ENCODE data around the gene MOV10L1. TPM values are rescaled to one million over a fixed set of nuclear protein-coding genes. Genes with fewer than 3 reads are reported as not detected.

Gene MOV10L1
- total and polyA plus RNA-seq, 2 donors (not counting 3 experiments of a cell fraction or from before 2014, with no cell fraction given): 27.6 to 37.6 TPM

DNA sequence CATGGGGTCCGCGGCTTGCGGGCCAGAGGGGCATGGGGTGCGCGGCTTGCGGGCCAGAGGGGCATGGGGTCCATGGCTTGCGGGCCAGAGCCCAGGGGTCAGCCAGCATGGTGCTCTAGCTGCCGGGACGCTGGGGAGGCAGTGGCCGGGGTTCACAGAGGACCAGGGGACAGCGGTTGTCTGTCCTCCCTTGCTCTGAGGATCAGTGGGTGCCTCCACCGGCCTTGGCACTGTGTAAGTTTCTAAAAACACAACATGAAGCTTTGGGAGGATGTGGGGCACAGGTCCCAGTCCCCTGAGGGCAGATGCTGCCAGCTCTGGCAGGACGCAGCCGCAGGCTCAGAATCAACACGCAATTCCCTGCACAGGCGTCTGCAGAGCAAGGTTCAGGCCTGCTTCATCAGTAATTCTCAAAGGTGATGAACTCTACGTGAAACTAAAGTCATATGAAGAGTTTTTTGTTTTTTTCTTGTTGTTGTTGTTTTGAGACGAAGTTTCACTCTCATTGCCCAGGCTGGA, 7.5 kb upstream of the MOV10L1 start:
- no peak overlapping the region for H3K27ac ChIP-seq (ENCODE audit: insufficient read depth, low read depth, low read length)
- DNase-seq (ENCODE audit: low read depth, low spot score) (no peak), FAIRE-seq (no peak)
- no peaks in the 10 kb centered on the region for H3K9me3 ChIP-seq (replicated peaks; ENCODE audit: control insufficient read depth, insufficient read depth, low read length)
- intact Hi-C loops (cut with micrococcal nuclease) (no loop called here), dilution Hi-C loops (cut with MboI; ENCODE audit: extremely low pct_ligation_motif_present, low sequenced_read_pairs) (no loop called here)
- H3K27me3 ChIP-seq (ENCODE audit: control insufficient read depth in 2 of 2, insufficient read depth in 2 of 2, low read length in 2 of 2): peaks cover 0 to 6% of the 10 kb centered on the region in 2 experiments
- no peaks in the 10 kb centered on the region for H3K4me1 ChIP-seq (ENCODE audit: control insufficient read depth, extremely low read depth, insufficient read depth, low read length)
- no peaks in the 10 kb centered on the region for H3K79me2 ChIP-seq (ENCODE audit: control insufficient read depth, insufficient read depth, low read length)
- BruUV-seq (replicated peaks): no TSS peak
- ChIA-PET CTCF (interaction anchor here (1.6 kb wide), 1 partner anchor 11 kb away, joined by 4 read pairs; no protein-coding TSS in a partner anchor), POLR2A (no interaction called here)
- no peaks in the 10 kb centered on the region for H3K36me3 ChIP-seq (ENCODE audit: control insufficient read depth in 2 of 2, extremely low read depth in 1 of 2, insufficient read depth in 2 of 2, low read length in 2 of 2)
- TF ChIP-seq FOS (IDR thresholded peaks at IDR 0.05; ENCODE audit: borderline replicate concordance, insufficient read depth, low read length) (no peak), GATA2 (IDR thresholded peaks at IDR 0.05; ENCODE audit: insufficient read depth, insufficient read length, low read depth, low read length) (no peak), POLR2AphosphoS5 (IDR thresholded peaks at IDR 0.05; ENCODE audit: insufficient read depth, low read depth, low read length) (no peak), MYC (IDR thresholded peaks at IDR 0.05; ENCODE audit: low read depth, low read length) (no peak), EZH2 (IDR thresholded peaks at IDR 0.05; ENCODE audit: borderline replicate concordance, low read depth, low read length, severe bottlenecking) (no peak), JUN (IDR thresholded peaks at IDR 0.05; ENCODE audit: borderline replicate concordance, insufficient read depth, insufficient read length, low read depth) (no peak), POLR2A (IDR thresholded peaks at IDR 0.05; ENCODE audit: low read depth, low read length) (no peak)
- TF ChIP-seq, protein P1, sequence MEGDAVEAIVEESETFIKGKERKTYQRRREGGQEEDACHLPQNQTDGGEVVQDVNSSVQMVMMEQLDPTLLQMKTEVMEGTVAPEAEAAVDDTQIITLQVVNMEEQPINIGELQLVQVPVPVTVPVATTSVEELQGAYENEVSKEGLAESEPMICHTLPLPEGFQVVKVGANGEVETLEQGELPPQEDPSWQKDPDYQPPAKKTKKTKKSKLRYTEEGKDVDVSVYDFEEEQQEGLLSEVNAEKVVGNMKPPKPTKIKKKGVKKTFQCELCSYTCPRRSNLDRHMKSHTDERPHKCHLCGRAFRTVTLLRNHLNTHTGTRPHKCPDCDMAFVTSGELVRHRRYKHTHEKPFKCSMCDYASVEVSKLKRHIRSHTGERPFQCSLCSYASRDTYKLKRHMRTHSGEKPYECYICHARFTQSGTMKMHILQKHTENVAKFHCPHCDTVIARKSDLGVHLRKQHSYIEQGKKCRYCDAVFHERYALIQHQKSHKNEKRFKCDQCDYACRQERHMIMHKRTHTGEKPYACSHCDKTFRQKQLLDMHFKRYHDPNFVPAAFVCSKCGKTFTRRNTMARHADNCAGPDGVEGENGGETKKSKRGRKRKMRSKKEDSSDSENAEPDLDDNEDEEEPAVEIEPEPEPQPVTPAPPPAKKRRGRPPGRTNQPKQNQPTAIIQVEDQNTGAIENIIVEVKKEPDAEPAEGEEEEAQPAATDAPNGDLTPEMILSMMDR (IDR thresholded peaks at IDR 0.05; ENCODE audit: extremely low read depth in 1 of 2, insufficient read depth in 1 of 2, low read depth in 1 of 2, low read length in 2 of 2): no peak
- TF ChIP-seq, protein P2, sequence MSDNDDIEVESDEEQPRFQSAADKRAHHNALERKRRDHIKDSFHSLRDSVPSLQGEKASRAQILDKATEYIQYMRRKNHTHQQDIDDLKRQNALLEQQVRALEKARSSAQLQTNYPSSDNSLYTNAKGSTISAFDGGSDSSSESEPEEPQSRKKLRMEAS (IDR thresholded peaks at IDR 0.05; ENCODE audit: insufficient read depth, insufficient read length): no peak
- H3K4me2 ChIP-seq (ENCODE audit: insufficient read depth, low read length): no peak overlapping the region
- no peak overlapping the region for H2AFZ ChIP-seq (ENCODE audit: low read depth, low read length)
- H3K4me3 ChIP-seq (replicated peaks in 1 of 3; ENCODE audit: insufficient read depth in 1 of 3, low read depth in 1 of 3, low read length in 3 of 3): no peak overlapping the region
- H3K9me1 ChIP-seq (replicated peaks; ENCODE audit: control insufficient read depth, extremely low read depth, insufficient read depth, low read length): no peaks in the 10 kb centered on the region
- H3K9ac ChIP-seq (replicated peaks; ENCODE audit: extremely low read depth, insufficient read depth, low read length): no peak overlapping the region
- H4K20me1 ChIP-seq (replicated peaks; ENCODE audit: control insufficient read depth, extremely low read depth, insufficient read depth, low read length): no peaks in the 10 kb centered on the region

All from endothelial cell of umbilical vein (primary cell).